ENCODE results near the gene MGRN1. TPM values are rescaled to one million over a fixed set of nuclear protein-coding genes. Genes with fewer than 3 reads are reported as not detected.
"Not testable (repeated sequence)": the region's sequence is repeated elsewhere in the genome, so short reads cannot be mapped to it uniquely, and the experiment has no call there.

The MGRN1 gene
- total RNA-seq, 4 donors from 2014 or later = 49.1 to 127 (median 79.5) TPM

DNA sequence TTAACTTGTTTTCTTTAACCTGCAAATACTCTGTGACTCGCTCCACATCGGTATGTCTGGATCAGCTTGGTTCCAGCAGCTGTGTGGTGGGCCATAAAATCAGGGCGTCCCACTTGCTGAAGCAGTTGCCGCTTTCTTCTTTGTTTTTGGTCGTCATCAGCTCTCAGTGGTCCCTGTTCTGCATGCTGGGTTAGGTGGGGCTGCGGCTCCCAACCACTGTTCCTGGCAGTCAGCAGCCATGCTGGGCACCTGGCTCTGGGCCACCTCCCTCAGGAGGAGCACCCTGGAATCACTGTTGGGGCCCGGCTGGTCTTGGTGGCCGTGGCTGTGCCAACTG, 23.0 kb downstream of the MGRN1 start:
- in situ Hi-C loops (cut with MboI; ENCODE audit: low pct_ligation_motif_present in 1 of 4, low pct_unique_long_range_greater_than_20kb in 1 of 4, low sequenced_read_pairs in 3 of 4) (no loop called here), intact Hi-C loops (cut with DNase I; ENCODE audit: low total_unique reads) (loop anchor here (5.0 kb wide), 1 partner anchor 60 kb away; no protein-coding TSS in a partner anchor)
- no peak overlapping the region for H3K4me3 ChIP-seq
- no peak overlapping the region for H3K27ac ChIP-seq
- H3K36me3 ChIP-seq = peaks cover 0 to 9% (median 3%) of the 10 kb centered on the region in 4 donors
- TF ChIP-seq POLR2A (IDR thresholded peaks at IDR 0.05) (no peak), EP300 (IDR thresholded peaks at IDR 0.05; ENCODE audit: low read depth) (no peak)
- WGBS, 2 donors (ENCODE audit: low coverage in 1 of 2) = 97% methylated on average over 8 of the region's 8 CpGs; no CpG with 5 or more reads in 1 of the 2 donors
- no peak for DNase-seq
- no peaks in the 10 kb centered on the region for H3K9me3 ChIP-seq
- peaks cover 0 to 1% (median 0%) of the 10 kb centered on the region in 4 donors for H3K4me1 ChIP-seq
- no peaks in the 10 kb centered on the region for H3K27me3 ChIP-seq

- DNase-seq = no peak
- peaks cover 0 to 16% (median 3%) of the 10 kb centered on the region in 4 donors for H3K36me3 ChIP-seq
- TF ChIP-seq EP300 (IDR thresholded peaks at IDR 0.05; ENCODE audit: low read depth) (no peak), POLR2A (IDR thresholded peaks at IDR 0.05) (no peak), CTCF (IDR thresholded peaks at IDR 0.05) (no peak), POLR2AphosphoS5 (IDR thresholded peaks at IDR 0.05) (no peak)
- H3K9me3 ChIP-seq = no peaks in the 10 kb centered on the region
- intact Hi-C loops (cut with DNase I; ENCODE audit: low total_unique reads) = loop anchor here (5.0 kb wide), 1 partner anchor 62 kb away; no protein-coding TSS in a partner anchor
- no peak overlapping the region for H3K27ac ChIP-seq
- no peaks in the 10 kb centered on the region for H3K27me3 ChIP-seq
- H3K4me1 ChIP-seq = peaks cover 0 to 14% (median 8%) of the 10 kb centered on the region in 4 donors
- WGBS, 2 donors (ENCODE audit: low coverage in 1 of 2) = 94% methylated on average over 12 of the region's 13 CpGs; no CpG with 5 or more reads in 1 of the 2 donors
- in situ Hi-C loops (cut with MboI; ENCODE audit: low pct_ligation_motif_present in 1 of 4, low pct_unique_long_range_greater_than_20kb in 1 of 4, low sequenced_read_pairs in 3 of 4) = no loop called here
- no peak overlapping the region for H3K4me3 ChIP-seq
Measured at GRCh38 chr16:4648917-4649316, 24.3 kb downstream of the MGRN1 start.

GRCh38 chr16:4649744-4650442, 25.3 kb downstream of the MGRN1 start:
- H3K27me3 ChIP-seq = no peaks in the 10 kb centered on the region
- TF ChIP-seq POLR2AphosphoS5 (IDR thresholded peaks at IDR 0.05) (no peak), EP300 (IDR thresholded peaks at IDR 0.05; ENCODE audit: low read depth) (no peak), POLR2A (IDR thresholded peaks at IDR 0.05) (no peak), CTCF (IDR thresholded peaks at IDR 0.05) (no peak)
- in situ Hi-C loops (cut with MboI; ENCODE audit: low pct_ligation_motif_present in 1 of 4, low pct_unique_long_range_greater_than_20kb in 1 of 4, low sequenced_read_pairs in 3 of 4) = no loop called here
- no peaks in the 10 kb centered on the region for H3K9me3 ChIP-seq
- H3K4me1 ChIP-seq = peaks cover 3 to 23% (median 16%) of the 10 kb centered on the region in 4 donors
- H3K36me3 ChIP-seq = peaks cover 0 to 16% (median 6%) of the 10 kb centered on the region in 4 donors
- intact Hi-C loops (cut with DNase I; ENCODE audit: low total_unique reads) = loop anchor here (5.0 kb wide), 1 partner anchor 63 kb away; no protein-coding TSS in a partner anchor
- 67 to 90% methylated on average over 6 to 23 of the region's 25 CpGs for WGBS, 2 donors (ENCODE audit: low coverage in 1 of 2)
- no peak overlapping the region for H3K27ac ChIP-seq
- DNase-seq = no peak
- H3K4me3 ChIP-seq = no peak overlapping the region

- H3K27me3 ChIP-seq; H3K27ac ChIP-seq; in situ Hi-C loops (cut with MboI; ENCODE audit: low pct_ligation_motif_present in 1 of 4, low pct_unique_long_range_greater_than_20kb in 1 of 4, low sequenced_read_pairs in 3 of 4); H3K4me3 ChIP-seq; H3K9me3 ChIP-seq; intact Hi-C loops (cut with DNase I; ENCODE audit: low total_unique reads): not testable (repeated sequence)
- Histone ChIP-seq H3K36me3 (peaks cover 0 to 16% (median 6%) of the 10 kb centered on the region in 4 donors), H3K4me1 (peaks cover 3 to 25% (median 17%) of the 10 kb centered on the region in 4 donors)
- TF ChIP-seq CTCF (IDR thresholded peaks at IDR 0.05) = peak; percentile 68 to 88 (median 78)
- TF ChIP-seq POLR2AphosphoS5 (IDR thresholded peaks at IDR 0.05) = peak in 1 of 3 donors; percentile 28
- 66 to 79% methylated on average over 10 to 15 of the region's 15 CpGs for WGBS, 2 donors (ENCODE audit: low coverage in 1 of 2)
- DNase-seq = peak; percentile 71
Measured at GRCh38 chr16:4650443-4651074, 25.9 kb downstream of the MGRN1 start.
